Endothelial cell (in vitro differentiated cells): ENCODE data around the gene ATP6AP1. TPM values are rescaled to one million over a fixed set of nuclear protein-coding genes. Genes with fewer than 3 reads are reported as not detected.
A peak's percentile ranks its signal among the peaks of the same experiment; 100 is the strongest.

ENCODE experiments used
- DNase-seq: peaks from one replicate; pipeline ENCODE4 v3.0.0; 2021; ENCODE audit warnings: low spot score
- H3K27ac Mint-ChIP-seq: one replicate; pipeline ENCODE4 v1.8.0; 2021; ENCODE audit warnings: mixed read lengths, inconsistent platforms; ENCODE audit not compliant: unreplicated experiment
- H3K27me3 Mint-ChIP-seq: one replicate; pipeline ENCODE4 v1.8.0; 2021; ENCODE audit warnings: mild to moderate bottlenecking, moderate library complexity, mixed read lengths, inconsistent platforms; ENCODE audit not compliant: unreplicated experiment
- H3K36me3 Mint-ChIP-seq: one replicate; pipeline ENCODE4 v1.8.0; 2021; ENCODE audit warnings: mild to moderate bottlenecking, low read depth, mixed read lengths, inconsistent platforms; ENCODE audit not compliant: unreplicated experiment
- H3K4me1 Mint-ChIP-seq: one replicate; pipeline ENCODE4 v1.8.0; 2021; ENCODE audit warnings: mild to moderate bottlenecking, mixed read lengths, inconsistent platforms; ENCODE audit not compliant: unreplicated experiment
- H3K4me3 Mint-ChIP-seq: one replicate; pipeline ENCODE4 v1.8.0; 2021; ENCODE audit warnings: mild to moderate bottlenecking, mixed read lengths, inconsistent platforms; ENCODE audit not compliant: unreplicated experiment
- H3K9me3 Mint-ChIP-seq: one replicate; pipeline ENCODE4 v1.8.0; 2021; ENCODE audit warnings: mixed read lengths, inconsistent platforms; ENCODE audit not compliant: unreplicated experiment
- CTCF ChIP-seq: fragments of 200-600 bp; sonication (generic); IDR thresholded peaks from one replicate; pipeline ENCODE4 v1.5.0; 2021; ENCODE audit warnings: antibody characterized with exemption; ENCODE audit not compliant: unreplicated experiment
- total RNA-seq: library from RNA; stranded (reverse); fragmentation: NEBNext Ultra II Directional; extraction: Animal tissue kit (Norgen Biotek cat#: 25700); gene quantifications from one replicate; pipeline ENCODE4 v1.2.1, GENCODE V29; 2021; ENCODE audit not compliant: unreplicated experiment

The ATP6AP1 gene
- total RNA-seq, 1 donor from 2014 or later = 100 TPM

GRCh38 chrX:154401045-154401799 is 27.3 kb upstream of the ATP6AP1 start:
- Mint-ChIP-seq H3K36me3 (peaks cover 22% of the 10 kb centered on the region), H3K27me3 (peaks cover 21% of the 10 kb centered on the region), H3K27ac (peak overlapping the region; percentile 42), H3K4me3 (no peak overlapping the region), H3K9me3 (no peaks in the 10 kb centered on the region), H3K4me1 (peaks cover 12% of the 10 kb centered on the region)
- TF ChIP-seq CTCF = no peak
- DNase-seq = no peak

- peaks cover 21% of the 10 kb centered on the region for H3K27me3 Mint-ChIP-seq
- H3K27ac Mint-ChIP-seq = no peak overlapping the region
- H3K4me3 Mint-ChIP-seq = no peak overlapping the region
- DNase-seq = no peak
- H3K4me1 Mint-ChIP-seq = peaks cover 12% of the 10 kb centered on the region
- H3K36me3 Mint-ChIP-seq = peaks cover 22% of the 10 kb centered on the region
- no peaks in the 10 kb centered on the region for H3K9me3 Mint-ChIP-seq
- TF ChIP-seq CTCF = no peak
Measured at GRCh38 chrX:154401918-154402621, 26.4 kb upstream of the ATP6AP1 start.

GRCh38 chrX:154402622-154403127 is 25.8 kb upstream of the ATP6AP1 start:
- Mint-ChIP-seq H3K27me3 (peaks cover 21% of the 10 kb centered on the region), H3K27ac (no peak overlapping the region), H3K4me3 (no peak overlapping the region), H3K36me3 (peaks cover 22% of the 10 kb centered on the region), H3K9me3 (no peaks in the 10 kb centered on the region), H3K4me1 (peaks cover 12% of the 10 kb centered on the region)
- TF ChIP-seq CTCF = no peak
- DNase-seq = no peak

- H3K9me3 Mint-ChIP-seq = no peaks in the 10 kb centered on the region
- H3K27ac Mint-ChIP-seq = no peak overlapping the region
- H3K4me3 Mint-ChIP-seq = no peak overlapping the region
- TF ChIP-seq CTCF = no peak
- peaks cover 18% of the 10 kb centered on the region for H3K27me3 Mint-ChIP-seq
- peaks cover 19% of the 10 kb centered on the region for H3K36me3 Mint-ChIP-seq
- H3K4me1 Mint-ChIP-seq = peaks cover 13% of the 10 kb centered on the region
- DNase-seq = no peak
Measured at GRCh38 chrX:154403192-154403591, 25.3 kb upstream of the ATP6AP1 start.

GRCh38 chrX:154403858-154404257 is 24.6 kb upstream of the ATP6AP1 start:
- Mint-ChIP-seq H3K27me3 (peaks cover 11% of the 10 kb centered on the region), H3K27ac (peak overlapping the region; percentile 74), H3K9me3 (no peaks in the 10 kb centered on the region), H3K4me1 (peaks cover 15% of the 10 kb centered on the region), H3K4me3 (no peak overlapping the region), H3K36me3 (peaks cover 12% of the 10 kb centered on the region)
- no peak for TF ChIP-seq CTCF
- DNase-seq = no peak
